ENCODE data around the gene TNNI3.

DNA sequence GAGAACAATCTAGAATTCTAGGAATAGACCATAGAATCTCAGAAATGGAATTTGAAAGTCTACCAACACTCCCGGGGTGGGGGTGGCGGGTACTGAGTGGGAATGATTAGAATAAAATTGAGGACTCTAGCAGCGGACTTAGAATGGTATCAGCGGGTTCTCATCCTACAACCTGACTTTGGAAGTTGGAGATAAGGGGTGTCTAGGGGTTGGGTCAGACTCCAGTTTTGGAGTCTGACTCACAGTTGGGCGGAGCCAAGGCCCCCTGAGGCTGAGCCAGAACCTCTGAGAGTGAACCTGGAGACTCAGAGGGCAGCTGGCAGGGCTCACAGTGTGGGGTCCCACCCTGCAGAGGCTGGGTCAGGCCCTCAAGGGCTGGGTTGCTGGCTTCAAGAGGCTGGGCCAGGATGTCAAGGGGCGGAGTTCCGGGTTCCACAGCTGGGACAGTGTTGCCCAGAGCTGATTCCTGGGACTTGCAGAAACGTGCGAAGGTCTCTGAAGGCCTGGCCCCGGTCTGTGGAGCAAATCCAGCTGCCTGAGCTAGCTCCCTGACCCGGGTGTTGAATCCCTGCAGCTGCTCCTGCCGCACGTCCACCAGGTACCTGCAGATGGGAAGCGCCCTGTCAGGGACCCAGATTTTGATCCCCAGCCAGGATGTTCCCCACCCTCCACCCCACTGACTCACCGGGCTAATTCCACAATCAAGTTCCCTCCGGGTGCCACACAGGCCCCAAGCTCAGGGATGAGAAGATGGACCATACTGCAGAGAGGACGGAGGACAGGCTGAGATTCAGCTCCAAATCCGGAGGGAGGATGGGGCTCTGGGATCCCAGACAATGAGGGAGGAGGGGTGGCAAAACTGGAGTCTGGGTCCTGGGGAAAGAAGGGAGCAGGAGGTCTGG is 1.6 kb upstream of the TNNI3 start:
- no peak for TF ChIP-seq RFX5 (IDR thresholded peaks at IDR 0.05; ENCODE audit: low read length)
- no peak for TF ChIP-seq TCF12 (IDR thresholded peaks at IDR 0.05)
- no peak for TF ChIP-seq SMC3 (IDR thresholded peaks at IDR 0.05; ENCODE audit: low read depth, low read length)

Data from SK-N-SH (cell line).